Measurements from ENCODE around the gene HYDIN. TPM values are rescaled to one million over a fixed set of nuclear protein-coding genes. Genes with fewer than 3 reads are reported as not detected.
"Not testable (repeated sequence)": the region's sequence is repeated elsewhere in the genome, so short reads cannot be mapped to it uniquely, and the experiment has no call there.

The HYDIN gene
- total and polyA plus RNA-seq, 2 experiments from 2014 or later = 3.1 to 7.7 TPM

- H3K27me3 Mint-ChIP-seq (ENCODE audit: insufficient read depth, low read depth, poor library complexity) = not testable (repeated sequence)
- peak; percentile 79 for ATAC-seq
These were observed 238.0 kb downstream of the HYDIN start for GRCh38 chr16:70992511-70992910.

GRCh38 chr16:70987019-70987715 lies 243.4 kb downstream of the HYDIN start:
- H3K27me3 Mint-ChIP-seq (ENCODE audit: insufficient read depth, low read depth, poor library complexity); H3K4me3 ChIP-seq: not testable (repeated sequence)

More at GRCh38 chr16:70992511-70992910, 238.0 kb downstream of the HYDIN start:
- H3K36me3 ChIP-seq (ENCODE audit: insufficient read depth); H2AFZ ChIP-seq; H3K36me3 Mint-ChIP-seq (ENCODE audit: low read depth); H4K20me1 ChIP-seq (replicated peaks; ENCODE audit: insufficient read depth); H3K4me1 ChIP-seq (ENCODE audit: insufficient read depth); H3K4me1 Mint-ChIP-seq; H3K4me2 ChIP-seq; H3K9me3 Mint-ChIP-seq; H3K4me3 ChIP-seq; H3K27ac ChIP-seq (ENCODE audit: low read depth); H3K9me2 ChIP-seq (ENCODE audit: insufficient read depth); H3K4me3 Mint-ChIP-seq; H3K27ac Mint-ChIP-seq; H3K27me3 ChIP-seq (ENCODE audit: insufficient read depth); H3K79me2 ChIP-seq (replicated peaks; ENCODE audit: insufficient read depth); H3F3A ChIP-seq (replicated peaks; ENCODE audit: low read depth); DNase-seq (ENCODE audit: low spot score): not testable (repeated sequence)

DNA sequence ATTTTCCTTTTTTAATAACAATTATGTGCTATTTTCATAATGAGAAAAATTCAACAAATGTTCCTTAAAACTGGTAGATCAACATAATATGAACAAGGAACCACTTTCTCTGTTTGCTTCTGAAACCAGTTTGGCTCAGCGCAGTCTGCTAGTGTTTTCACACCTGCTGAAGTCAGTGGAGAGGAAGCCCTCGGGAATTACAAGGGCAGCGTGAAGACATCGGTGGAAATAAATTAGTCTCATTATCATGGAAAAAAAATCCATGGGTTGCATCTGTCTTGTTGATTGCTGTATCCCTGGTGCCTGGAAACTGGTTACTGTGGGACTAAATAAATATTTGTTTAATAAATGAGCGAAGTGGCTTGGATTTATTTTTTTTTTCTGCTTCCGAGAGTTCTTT lies 245.8 kb downstream of the HYDIN start:
- not testable (repeated sequence) for H4K20me1 ChIP-seq (replicated peaks; ENCODE audit: insufficient read depth); H3K36me3 Mint-ChIP-seq (ENCODE audit: low read depth)

More at GRCh38 chr16:70987019-70987715, 243.4 kb downstream of the HYDIN start:
- H4K20me1 ChIP-seq (replicated peaks; ENCODE audit: insufficient read depth); H3K27ac Mint-ChIP-seq; H3F3A ChIP-seq (replicated peaks; ENCODE audit: low read depth); H3K27ac ChIP-seq (ENCODE audit: low read depth); H3K9me3 Mint-ChIP-seq; H2AFZ ChIP-seq; H3K79me2 ChIP-seq (replicated peaks; ENCODE audit: insufficient read depth); H3K4me1 Mint-ChIP-seq; H3K4me3 Mint-ChIP-seq; H3K9me2 ChIP-seq (ENCODE audit: insufficient read depth); H3K4me1 ChIP-seq (ENCODE audit: insufficient read depth); DNase-seq (ENCODE audit: low spot score); H3K27me3 ChIP-seq (ENCODE audit: insufficient read depth); H3K4me2 ChIP-seq; ATAC-seq; H3K36me3 Mint-ChIP-seq (ENCODE audit: low read depth); H3K36me3 ChIP-seq (ENCODE audit: insufficient read depth): not testable (repeated sequence)

DNA sequence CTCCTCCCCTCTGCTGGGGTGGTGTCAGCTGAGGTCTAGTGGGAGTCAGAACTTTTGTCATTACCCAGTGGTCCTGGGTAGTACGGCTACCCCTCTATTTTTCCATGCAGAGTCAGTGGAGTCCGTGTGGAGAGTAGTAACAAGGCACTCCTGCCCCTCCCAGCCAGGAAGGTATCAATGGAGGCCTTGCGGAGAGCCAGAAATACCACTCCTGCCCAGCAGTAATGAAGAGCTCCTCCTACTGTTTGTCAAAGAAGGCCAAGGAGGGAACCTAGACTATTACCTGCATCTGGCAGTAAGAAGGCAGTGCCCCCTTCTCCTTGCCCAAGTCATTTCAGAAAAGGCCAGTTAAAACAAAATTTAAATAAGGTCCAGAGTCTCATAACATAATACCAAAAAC lies 262.2 kb downstream of the HYDIN start:
- not testable (repeated sequence) for H3K36me3 Mint-ChIP-seq (ENCODE audit: low read depth); H4K20me1 ChIP-seq (replicated peaks; ENCODE audit: insufficient read depth); H3K27me3 Mint-ChIP-seq (ENCODE audit: insufficient read depth, low read depth, poor library complexity); H3F3A ChIP-seq (replicated peaks; ENCODE audit: low read depth); H3K4me1 Mint-ChIP-seq; DNase-seq (ENCODE audit: low spot score); H3K9me2 ChIP-seq (ENCODE audit: insufficient read depth); H3K79me2 ChIP-seq (replicated peaks; ENCODE audit: insufficient read depth); H3K36me3 ChIP-seq (ENCODE audit: insufficient read depth); H2AFZ ChIP-seq; H3K4me2 ChIP-seq; H3K27me3 ChIP-seq (ENCODE audit: insufficient read depth); H3K9me3 Mint-ChIP-seq; H3K4me3 Mint-ChIP-seq; H3K27ac Mint-ChIP-seq; H3K4me1 ChIP-seq (ENCODE audit: insufficient read depth); H3K27ac ChIP-seq (ENCODE audit: low read depth); H3K4me3 ChIP-seq
- peak; percentile 100 for ATAC-seq
- TF ChIP-seq, protein P1, sequence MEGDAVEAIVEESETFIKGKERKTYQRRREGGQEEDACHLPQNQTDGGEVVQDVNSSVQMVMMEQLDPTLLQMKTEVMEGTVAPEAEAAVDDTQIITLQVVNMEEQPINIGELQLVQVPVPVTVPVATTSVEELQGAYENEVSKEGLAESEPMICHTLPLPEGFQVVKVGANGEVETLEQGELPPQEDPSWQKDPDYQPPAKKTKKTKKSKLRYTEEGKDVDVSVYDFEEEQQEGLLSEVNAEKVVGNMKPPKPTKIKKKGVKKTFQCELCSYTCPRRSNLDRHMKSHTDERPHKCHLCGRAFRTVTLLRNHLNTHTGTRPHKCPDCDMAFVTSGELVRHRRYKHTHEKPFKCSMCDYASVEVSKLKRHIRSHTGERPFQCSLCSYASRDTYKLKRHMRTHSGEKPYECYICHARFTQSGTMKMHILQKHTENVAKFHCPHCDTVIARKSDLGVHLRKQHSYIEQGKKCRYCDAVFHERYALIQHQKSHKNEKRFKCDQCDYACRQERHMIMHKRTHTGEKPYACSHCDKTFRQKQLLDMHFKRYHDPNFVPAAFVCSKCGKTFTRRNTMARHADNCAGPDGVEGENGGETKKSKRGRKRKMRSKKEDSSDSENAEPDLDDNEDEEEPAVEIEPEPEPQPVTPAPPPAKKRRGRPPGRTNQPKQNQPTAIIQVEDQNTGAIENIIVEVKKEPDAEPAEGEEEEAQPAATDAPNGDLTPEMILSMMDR (conservative IDR thresholded peaks at IDR 0.05; ENCODE audit: low read depth in 2 of 2) = peak in 1 of 2 experiments; percentile 45; a peak in 2 of 4 replicates

More for the DNA sequence above, 245.8 kb downstream of the HYDIN start:
- H3K4me3 ChIP-seq; H3K27ac ChIP-seq (ENCODE audit: low read depth); H3K27me3 ChIP-seq (ENCODE audit: insufficient read depth); H3K9me2 ChIP-seq (ENCODE audit: insufficient read depth); H3K27ac Mint-ChIP-seq; DNase-seq (ENCODE audit: low spot score); H3K4me3 Mint-ChIP-seq; H3K4me1 ChIP-seq (ENCODE audit: insufficient read depth); H3K4me1 Mint-ChIP-seq; H3K36me3 ChIP-seq (ENCODE audit: insufficient read depth); H2AFZ ChIP-seq; H3K79me2 ChIP-seq (replicated peaks; ENCODE audit: insufficient read depth); H3K27me3 Mint-ChIP-seq (ENCODE audit: insufficient read depth, low read depth, poor library complexity); H3K4me2 ChIP-seq; H3F3A ChIP-seq (replicated peaks; ENCODE audit: low read depth); H3K9me3 Mint-ChIP-seq: not testable (repeated sequence)
- peak; percentile 44; the same call in 2 of the 3 replicates for ATAC-seq

DNA sequence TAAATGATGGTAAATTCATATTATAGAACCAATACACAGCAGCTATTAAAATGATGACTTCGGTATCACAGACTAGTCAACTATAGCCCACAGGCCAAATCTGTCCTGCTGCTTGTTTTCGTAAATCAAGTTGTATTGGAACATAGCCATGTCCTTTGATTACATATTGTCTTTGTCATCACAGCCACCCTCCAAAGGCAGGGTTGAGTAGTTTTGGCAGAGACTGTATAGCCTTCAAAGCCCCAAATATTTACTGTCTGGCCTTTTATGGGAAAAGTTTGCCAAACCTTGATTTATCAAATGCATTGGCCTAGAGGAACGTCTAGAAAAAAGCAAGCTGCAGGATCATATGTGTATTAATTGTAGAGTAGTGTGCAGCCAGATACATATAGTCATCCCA lies 270.4 kb downstream of the HYDIN start:
- H3K27me3 ChIP-seq (ENCODE audit: insufficient read depth); H3K36me3 Mint-ChIP-seq (ENCODE audit: low read depth); H3K4me3 Mint-ChIP-seq; H3K4me1 Mint-ChIP-seq; DNase-seq (ENCODE audit: low spot score); H3K4me3 ChIP-seq; H3K4me1 ChIP-seq (ENCODE audit: insufficient read depth); H3K9me2 ChIP-seq (ENCODE audit: insufficient read depth); H2AFZ ChIP-seq; H3K4me2 ChIP-seq; H4K20me1 ChIP-seq (replicated peaks; ENCODE audit: insufficient read depth); H3K9me3 Mint-ChIP-seq; H3K79me2 ChIP-seq (replicated peaks; ENCODE audit: insufficient read depth); H3K27me3 Mint-ChIP-seq (ENCODE audit: insufficient read depth, low read depth, poor library complexity); ATAC-seq; H3K27ac ChIP-seq (ENCODE audit: low read depth); H3K27ac Mint-ChIP-seq; H3K36me3 ChIP-seq (ENCODE audit: insufficient read depth); H3F3A ChIP-seq (replicated peaks; ENCODE audit: low read depth): not testable (repeated sequence)

Data from GM23338 (cell line).